Stimulated activated CD4-positive, alpha-beta T cell treated with anti-CD3 and anti-CD28 coated beads, Interleukin-4, amount 100 ng/mL, for 1 hour (primary cell): ENCODE data around the gene ANKRD33B.
"Not testable (repeated sequence)": the region's sequence is repeated elsewhere in the genome, so short reads cannot be mapped to it uniquely, and the experiment has no call there.

Experiments used
- DNase-seq: peaks from one replicate; pipeline ENCODE4 v3.0.0-alpha.2; 2020

Gene ANKRD33B

DNA sequence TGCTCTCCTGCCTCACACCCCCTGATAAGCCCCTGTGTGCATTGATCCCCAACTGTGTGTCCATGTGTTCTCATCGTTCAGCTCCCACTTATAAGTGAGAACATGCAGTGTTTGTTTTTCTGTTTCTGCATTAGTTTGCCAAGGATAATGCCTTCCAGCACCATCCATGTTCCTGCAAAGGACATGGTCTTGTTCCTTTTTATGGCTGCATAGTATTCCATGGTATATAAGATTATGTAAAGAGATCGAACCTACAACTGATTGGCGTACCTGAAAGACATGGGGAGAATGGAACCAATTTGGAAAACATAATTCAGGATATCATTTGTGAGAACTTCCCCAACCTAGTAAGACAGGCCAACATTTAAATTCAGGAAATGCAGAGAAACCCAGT lies 32.4 kb downstream of the ANKRD33B start:
- no peak for DNase-seq

DNA sequence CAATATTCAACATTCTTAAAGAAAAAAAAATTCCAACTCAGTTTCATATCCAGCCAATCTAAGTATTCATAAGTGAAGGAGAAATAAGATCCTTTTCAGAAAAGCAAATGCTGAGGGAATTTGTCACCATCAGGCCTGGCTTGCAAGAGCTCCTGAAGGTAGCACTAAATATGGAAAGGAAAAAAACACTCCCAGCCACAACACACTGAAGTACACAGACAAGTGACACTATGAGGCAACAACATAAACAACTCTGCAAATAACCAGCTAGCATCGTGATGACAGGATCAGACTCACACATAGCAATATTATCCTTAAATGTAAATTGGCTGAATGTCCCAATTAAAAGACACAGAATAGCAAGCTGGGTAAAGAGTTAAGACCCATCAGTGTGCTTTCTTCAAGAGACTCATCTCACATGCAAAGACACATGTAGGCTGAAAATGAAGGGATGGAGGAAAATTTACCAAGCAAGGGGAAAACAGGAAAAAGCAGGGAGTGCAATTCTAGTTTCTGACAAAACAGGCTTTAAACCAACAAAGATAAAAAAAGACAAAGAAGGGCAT lies 33.1 kb downstream of the ANKRD33B start:
- no peak for DNase-seq

DNA sequence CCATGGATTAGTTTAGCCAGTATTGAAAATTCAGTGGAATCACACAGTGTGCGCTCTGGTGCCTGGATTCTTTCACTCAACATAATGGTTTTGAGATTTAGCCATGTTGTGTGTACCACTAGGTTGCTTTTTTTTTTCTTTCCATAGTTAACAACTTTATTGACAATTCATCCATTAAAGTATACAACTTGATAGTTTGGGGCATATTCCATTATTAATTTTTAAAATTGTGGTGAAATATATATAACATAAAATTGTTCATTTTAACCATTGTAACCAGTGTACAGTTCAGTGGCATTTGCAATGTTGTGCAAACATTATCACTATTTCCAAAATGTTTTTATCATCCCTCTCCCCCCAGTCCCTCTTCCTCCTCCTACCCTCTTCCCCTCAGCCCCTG lies 35.2 kb downstream of the ANKRD33B start:
- no peak for DNase-seq

DNA sequence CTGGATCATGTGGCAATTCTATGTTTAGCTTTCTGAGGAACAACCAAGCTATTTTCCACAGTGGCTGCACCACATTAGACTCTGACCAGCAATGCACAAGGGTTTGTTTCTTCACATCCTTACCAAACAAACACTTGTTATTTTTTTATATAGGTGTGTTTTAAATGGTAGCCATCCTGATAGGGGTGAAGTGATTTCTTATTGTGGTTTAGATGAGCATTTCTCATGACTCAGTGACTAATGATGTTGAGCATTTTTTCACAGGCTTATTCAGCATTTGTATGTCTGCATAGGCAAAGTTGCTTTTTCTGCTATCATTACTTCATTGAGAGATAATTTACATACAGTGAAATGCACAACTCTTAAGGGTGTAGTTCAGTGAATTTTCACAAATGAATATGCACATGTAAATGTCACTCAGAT lies 36.0 kb downstream of the ANKRD33B start:
- no peak for DNase-seq

DNA sequence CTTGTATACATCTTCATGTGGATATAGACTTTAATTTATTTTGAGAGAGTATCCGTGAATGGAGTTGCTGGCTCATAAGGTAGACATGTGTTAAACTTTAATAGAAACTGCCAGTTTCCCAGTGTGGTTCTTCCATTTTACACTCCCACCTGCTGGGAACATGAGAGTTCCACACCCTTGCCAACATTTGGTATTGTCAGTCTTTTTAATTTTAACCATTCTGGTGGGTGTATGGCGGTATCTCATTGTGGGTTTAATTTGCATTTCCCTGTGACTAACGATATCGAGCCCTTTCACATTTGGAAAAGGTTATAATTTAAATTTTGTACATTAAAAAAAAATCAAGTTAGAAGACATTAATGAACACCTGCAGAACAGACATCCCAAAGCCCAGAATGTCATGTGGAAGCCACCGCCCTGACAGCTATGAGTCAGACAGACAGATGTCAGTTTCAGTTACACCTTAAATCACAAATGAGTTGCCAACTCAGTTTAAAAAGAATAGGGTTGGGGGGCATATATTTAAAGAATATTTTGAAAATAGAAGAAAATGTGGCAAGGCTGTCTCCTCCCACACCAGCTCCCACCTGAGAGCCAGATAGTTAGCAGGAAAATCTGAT lies 36.9 kb downstream of the ANKRD33B start:
- DNase-seq, result peak; percentile 20

DNA sequence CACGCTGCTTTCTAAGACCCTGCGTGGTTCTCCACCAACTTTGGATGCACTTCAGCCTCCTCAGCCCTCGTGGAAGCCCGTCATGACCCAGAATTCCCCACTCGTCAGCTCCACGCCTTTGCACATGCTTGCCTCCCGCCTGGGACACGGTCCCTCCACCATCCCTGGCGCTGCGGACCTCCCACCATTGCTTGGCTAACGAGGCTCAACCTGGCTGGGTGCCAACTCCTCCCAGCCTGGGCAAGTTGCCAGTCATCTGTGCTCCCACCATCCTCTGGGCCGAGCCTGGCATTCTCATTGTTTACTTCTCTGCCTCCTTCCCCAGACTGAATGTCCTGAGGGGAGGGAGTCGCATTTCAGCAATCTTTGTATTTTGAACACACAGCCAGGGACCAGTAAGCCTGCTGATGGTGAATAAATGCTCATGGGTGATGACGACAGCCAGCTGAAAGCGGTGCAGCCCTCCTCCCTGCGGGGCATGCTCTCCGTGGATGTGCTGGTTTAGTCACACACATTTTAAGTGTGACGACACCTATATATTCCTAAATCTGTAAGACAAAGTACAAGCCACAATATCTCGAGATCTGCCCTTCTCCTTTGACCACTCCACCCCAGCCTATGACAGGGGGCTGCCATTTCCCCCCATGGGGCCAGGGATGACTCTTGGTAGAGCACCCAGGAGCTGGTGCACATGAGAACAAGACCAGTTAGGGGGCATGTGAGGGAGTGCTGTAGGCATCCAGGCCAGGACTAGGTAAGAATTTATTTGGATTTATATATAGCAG lies 37.6 kb downstream of the ANKRD33B start:
- DNase-seq, result no peak

DNA sequence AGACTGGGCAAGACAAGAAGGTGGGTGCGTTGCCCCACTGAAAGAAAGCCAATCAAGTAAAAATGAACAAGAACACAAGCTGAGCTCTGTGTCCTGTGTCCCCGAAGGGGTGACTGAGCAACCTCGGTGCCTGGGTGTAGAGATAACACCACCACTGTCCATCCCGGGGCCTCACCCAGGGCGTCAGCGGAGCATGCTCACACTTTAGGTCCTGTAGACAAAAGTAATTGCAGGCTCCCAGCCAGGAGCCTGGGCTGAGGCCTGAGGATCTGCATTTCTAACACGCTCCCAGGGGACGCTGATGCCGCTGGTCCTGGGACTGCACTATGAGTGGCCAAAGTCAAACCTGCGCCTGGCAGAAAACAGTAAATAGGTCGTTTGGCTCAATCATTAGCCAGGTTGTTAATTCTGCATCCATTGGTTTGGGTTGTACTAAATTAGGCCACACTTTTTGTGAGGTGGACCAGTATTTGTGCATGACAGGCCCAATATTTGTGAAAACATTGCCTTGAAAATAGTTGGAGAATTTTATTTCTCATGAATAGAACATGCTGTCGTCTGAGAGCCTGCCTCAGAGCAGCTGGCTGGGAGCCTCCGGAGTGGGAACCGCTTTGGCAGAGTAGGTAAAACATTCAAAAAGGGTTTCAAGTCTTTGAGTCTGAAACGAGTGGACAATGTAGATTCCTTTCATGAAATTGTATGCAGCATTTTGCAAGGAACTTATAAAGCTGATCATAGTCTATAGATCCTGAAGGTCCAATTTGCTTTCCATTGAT lies 38.3 kb downstream of the ANKRD33B start:
- DNase-seq, result no peak

DNA sequence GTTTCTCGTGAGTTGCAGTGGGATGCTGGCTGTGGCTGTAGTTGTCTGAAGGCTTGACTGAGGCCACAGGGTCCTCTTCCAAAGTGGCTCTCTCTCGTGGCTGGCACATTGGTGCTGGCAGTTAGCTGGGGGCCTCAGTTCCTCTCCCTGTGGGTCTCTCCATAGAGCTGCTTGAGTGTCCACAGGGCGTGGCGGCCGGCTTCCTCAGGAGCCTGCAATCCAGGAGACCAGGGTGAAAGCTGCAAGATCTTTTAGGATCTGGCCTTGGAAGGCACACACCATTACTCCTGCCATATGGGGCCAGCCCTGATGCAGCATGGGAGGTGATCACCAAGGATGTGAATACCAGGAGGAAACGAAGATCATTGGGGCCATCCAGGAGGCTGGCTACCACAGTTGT lies 41.1 kb downstream of the ANKRD33B start:
- DNase-seq, result no peak

DNA sequence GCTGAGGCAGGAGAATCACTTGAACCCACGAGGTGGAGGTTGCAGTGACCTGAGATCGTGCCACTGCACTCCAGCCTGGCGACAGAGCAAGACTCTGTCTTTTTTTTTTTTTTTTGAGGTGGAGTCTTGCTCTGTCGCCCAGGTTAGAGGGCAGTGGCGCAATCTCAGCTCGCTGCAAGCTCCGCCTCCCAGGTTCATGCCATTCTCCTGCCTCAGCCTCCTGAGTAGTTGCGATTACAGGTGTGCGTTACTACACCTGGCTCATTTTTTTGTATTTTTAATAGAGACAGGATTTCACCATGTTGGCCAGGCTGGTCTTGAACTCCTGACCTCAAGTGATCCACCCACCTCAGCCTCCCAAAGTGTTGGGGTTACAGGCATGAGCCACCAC lies 42.8 kb downstream of the ANKRD33B start:
- not testable (repeated sequence) for DNase-seq

DNA sequence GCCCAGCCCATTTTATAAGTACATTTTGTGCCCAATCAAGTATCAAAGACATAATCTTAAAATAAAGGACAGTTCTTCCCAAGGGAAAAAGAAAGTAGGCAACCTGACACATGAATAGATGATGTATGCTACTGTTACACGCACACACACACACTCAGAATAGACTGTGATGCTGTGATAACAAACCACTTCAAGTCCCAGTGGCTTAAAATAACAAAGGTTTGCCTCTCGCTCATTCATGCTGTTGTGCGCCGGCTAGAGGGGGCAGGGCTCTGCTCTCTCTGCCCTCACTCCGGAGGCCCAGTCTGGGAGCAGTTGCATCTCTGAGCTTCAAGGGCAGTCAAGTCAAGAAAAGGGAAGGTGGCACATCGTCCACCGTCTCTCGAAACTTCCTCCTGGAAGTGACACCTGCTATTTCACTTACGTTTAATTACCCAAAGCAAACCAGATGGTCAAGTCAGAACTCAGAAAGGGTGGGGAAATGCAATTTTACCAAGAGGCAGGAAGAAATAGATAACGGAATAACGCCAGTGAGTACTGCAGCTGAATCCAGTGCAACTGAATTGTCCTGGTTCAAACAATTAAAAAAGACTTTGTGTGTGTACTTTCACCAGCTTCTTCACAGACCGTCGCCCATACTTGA lies 43.3 kb downstream of the ANKRD33B start:
- no peak for DNase-seq

DNA sequence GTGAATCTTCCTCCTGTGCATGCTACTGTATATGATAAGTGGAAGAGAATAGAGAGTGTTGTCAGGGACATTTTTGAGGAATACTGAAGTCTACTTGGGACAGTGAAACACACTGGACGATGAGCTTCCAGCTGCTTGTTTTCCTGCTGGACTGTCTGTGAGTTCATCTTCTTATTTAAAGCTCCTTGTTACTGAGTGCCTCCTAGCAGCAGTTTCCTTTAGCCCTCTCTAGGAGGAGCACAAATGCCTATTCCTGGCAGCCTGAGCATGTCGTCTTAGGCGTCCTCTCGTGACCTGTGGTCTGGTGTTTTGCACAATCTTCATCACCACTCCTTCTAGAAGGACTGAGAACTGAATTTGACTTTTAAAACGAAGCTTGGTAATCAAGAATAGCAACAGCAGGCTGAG lies 43.8 kb downstream of the ANKRD33B start:
- no peak for DNase-seq

DNA sequence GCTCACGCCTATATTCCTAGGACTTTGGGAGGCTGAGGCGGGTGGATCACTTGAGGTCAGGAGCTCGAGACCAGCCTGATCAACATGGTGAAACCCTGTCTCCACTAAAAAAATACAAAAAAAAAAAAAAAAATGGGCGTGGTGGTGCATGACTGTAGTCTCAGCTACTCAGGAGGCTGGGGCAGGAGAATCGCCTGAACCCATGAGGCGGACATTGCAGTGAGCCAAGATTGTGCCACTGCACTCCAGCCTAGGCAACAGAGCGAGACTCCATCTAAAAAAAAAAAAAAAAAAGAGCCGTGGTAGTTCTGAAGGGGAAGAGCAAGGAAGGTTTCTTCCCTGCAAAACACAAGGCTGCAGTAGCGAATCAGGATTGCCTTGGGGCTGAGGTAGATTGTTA lies 44.2 kb downstream of the ANKRD33B start:
- DNase-seq, result not testable (repeated sequence)

DNA sequence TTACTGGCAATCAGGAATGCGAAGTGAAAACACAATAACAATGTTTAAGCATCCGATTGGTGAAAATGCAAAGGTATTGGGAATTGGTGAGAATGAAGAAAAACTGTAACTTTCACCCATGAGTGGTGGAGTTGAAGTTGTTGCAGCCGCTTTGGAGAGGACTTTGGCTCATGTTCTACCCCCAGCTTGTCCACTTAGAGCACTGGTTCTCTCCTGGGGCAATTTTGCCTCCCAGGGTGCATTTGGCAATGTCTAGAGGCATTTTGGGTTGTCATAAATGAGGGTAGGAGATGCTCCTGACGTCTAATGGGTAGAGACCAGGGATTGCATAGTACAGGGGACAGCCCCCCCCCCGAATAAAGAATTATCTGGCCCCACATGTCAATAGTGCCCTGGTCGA lies 46.2 kb downstream of the ANKRD33B start:
- no peak for DNase-seq

DNA sequence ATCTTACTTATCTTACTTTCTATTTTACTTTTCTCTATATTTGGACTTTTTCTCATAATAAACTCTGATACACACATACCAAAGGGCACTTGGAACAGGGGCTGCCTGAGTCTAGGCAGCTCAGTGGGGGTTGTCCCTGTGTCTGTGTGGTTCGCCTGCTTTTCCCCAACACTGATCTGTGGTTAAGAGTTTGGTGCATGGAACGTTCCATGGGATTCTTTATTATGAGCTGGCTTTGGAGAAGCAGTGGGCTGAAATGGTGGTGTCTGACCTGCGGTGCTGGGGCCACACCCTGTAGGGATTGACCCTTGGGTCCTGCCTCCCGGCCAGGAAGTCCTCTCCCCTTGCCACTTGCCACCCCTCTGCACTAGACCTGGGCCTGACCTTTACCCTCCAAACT lies 47.4 kb downstream of the ANKRD33B start:
- DNase-seq, result no peak

DNA sequence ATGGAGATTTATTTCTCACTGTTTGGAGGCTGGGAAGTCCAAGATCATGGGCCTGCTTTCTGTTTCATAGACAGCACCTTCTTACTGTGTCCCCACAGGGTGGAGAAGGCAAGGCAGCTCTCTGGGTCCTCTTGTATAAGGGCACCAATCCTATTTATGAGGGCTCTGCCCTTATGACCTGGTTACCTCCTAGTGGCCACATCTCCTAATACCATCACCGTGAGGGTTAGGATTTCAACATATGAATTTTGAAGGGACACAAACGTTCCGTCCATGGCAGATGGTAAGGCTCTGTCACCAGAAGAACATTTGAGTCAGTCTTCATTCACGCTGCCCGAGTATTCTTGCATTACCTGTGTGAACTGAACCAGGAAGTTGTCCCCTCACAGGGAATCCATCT lies 48.4 kb downstream of the ANKRD33B start:
- no peak for DNase-seq

DNA sequence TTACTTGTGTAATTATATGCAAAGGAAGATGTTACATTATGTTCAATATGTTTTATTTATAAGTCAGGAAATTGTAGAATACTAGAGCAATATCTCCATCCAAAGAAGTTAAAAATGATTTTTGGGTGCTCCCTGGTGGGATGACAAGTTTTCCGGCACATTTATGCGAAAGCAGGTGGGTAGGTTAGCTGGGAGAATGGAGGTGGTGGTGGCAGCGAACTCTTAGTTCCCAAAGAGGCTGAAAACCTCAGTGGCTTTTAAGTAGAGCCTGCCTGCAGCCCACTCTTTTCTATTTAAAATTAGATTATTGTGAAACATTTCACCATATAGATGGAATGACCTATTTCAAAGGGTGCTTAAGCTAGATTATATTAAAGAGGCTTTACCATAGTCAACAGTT lies 51.8 kb downstream of the ANKRD33B start:
- DNase-seq, result no peak

DNA sequence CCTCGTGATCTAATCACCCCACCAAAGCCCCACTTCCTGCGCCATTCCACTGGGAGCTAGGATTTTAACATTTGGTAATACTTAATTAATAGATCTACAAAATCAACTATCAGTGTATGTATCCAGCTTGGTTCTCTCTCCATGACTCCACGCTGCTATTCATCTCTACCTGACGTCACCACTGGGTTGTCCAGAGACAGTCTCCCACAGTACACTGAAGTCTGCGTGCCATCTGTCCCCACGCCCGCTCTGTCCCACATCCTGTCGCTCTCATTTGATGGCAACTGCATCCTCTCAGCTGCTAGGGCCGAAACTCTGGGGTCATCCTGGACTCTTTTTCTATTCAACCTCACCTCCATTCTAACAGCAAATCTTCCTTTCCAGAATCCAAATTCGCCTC lies 53.2 kb downstream of the ANKRD33B start:
- no peak for DNase-seq

DNA sequence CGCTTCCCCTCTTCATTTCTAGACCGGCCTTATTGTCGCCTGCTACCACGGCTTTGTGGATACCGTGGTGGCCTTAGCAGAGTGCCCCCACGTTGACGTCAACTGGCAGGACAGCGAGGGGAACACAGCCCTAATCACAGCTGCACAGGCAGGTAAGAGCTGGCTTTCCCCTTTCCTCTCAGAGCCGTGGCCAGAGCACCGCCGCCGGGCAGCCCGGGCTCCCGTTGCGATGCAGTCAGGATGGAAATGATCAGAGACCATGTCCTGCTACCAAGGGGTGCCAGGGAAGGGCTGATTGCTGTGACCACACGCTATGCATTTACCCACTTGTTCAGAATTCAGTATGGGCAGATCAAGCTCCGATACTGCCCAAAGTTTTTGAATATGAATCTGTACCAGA lies 54.4 kb downstream of the ANKRD33B start:
- DNase-seq, result no peak

DNA sequence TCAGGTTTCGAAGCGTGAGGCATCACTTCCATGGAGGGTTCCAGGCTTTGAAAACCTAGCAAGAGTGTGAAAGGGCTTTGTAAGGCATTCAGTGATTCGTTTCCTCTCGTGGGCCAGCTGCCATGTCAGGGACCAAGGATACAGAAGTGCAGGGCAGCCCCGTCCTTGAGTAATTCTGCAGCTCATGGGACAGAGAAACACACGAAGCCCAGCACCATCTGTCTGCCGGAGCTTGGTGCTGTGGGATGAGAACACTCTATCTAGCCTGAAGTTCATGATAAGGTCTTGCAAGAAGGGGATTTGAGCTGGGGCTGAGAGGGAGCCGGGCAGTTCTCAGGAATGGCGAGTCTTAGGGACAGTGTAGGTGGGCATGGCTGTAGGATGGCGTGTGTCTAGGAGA lies 55.8 kb downstream of the ANKRD33B start:
- no peak for DNase-seq

DNA sequence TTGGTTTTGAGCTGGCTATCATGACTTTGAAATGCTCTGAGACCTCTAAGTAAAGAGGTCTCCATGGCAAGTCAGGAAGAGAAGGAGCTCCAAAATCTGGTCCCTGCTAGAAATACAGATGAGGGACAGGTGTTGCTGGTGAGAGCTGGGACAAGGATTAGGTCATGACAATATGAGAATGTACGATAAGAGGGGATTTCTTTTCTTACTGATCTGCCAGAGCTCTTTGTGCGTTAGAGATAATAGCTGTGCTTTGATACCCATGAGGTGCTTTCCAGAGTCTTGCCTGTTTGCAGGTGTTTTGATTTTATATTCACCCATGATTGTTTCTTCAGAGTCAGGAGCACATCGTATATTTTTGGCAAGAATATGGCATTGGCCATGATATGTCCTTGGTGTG lies 56.5 kb downstream of the ANKRD33B start:
- DNase-seq, result no peak

DNA sequence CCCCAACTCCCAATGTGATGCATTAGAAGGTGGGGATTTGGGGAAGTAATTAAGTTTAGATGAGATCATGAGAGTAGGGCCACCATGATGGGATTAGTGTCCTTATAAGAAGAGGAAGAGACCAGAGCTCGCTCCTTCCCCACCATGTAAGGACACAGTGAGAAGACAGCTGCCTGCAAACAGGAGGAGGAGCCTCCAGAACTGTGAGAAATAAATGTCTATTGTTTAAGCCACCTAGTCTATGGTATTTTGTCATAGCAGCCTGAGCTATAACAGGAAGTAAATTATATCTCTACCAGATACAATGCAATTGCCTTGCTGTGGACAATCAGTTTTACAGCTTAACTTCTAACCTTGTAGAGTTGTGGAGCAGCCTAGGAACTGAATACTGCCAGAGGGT lies 58.0 kb downstream of the ANKRD33B start:
- DNase-seq, result no peak

DNA sequence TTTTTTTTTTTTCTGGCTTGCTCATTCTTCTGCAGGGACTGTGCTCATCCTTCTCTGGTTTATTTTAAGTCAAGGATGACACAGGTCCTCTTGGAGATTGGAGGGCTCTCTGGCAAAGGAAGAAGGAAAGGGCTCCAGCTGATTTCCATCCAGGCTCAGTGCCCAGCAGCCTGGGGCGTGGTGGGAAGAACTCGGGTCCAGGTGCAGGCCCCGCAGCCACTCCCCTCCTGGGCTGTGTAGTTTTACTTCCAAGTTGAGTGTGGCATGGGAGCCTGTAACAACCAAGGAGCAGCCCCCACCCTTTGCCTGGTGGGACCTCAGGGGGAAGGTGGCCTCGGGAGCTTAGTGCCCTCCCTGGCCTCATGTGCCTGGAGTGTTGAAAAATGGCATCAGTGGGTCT lies 58.9 kb downstream of the ANKRD33B start:
- DNase-seq, result no peak

DNA sequence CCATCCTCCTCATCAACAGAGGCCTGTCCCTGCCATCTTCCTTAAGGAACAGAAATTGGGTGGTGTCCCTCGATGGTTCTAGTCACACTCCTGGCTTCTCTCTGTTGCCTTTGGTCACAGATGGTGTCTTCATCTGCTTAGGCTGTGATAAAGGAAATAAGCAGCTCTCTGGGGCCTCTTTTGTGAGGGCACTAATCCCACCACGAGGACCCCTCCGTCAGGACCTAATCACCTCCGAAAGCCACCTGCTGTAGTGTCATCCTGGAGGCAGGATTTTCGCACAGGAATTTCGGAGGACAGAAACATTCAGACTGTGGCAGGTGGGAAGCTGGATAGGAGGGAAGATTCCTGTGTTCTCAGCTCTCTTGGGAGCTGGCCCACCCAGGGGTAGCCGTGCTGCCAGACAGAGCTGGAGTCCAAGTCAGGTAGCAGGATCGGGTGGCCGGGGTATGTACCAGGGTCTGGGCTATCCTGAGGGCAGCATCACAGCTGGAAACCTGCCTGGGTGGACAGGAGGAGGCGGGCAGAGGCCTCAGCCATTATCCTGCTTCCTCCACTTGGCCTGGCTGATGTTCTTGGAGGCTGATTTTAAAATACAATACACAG lies 59.5 kb downstream of the ANKRD33B start:
- DNase-seq, result no peak
